T-helper 17 cell (primary cell): Measurements from ENCODE around the gene PLS1. TPM values are rescaled to one million over a fixed set of nuclear protein-coding genes. Genes with fewer than 3 reads are reported as not detected.

Experiments used
- ATAC-seq: fragments of 150-1000 bp; cut with Tn5 transposase; 2 replicates; pipeline ENCODE4 v1.10.0; 2021; ENCODE audit warnings: mild to moderate bottlenecking, moderate library complexity
- DNase-seq, 3 donors: peaks; one replicate each; pipeline versions ENCODE4 v3.0.0 to v3.0.0-alpha.2; 2020 to 2021
- H3K9me3 ChIP-seq: one replicate; pipeline ENCODE4 v1.7.0; 2013; ENCODE audit warnings: low read length, mild to moderate bottlenecking; ENCODE audit not compliant: control insufficient read depth, poor library complexity, severe bottlenecking
- H3K27ac Mint-ChIP-seq: one replicate; pipeline ENCODE4 v1.8.0; 2022; ENCODE audit warnings: mild to moderate bottlenecking, moderate library complexity, mixed read lengths
- H3K27me3 Mint-ChIP-seq: one replicate; pipeline ENCODE4 v1.8.0; 2022; ENCODE audit warnings: mixed read lengths
- H3K36me3 Mint-ChIP-seq: one replicate; pipeline ENCODE4 v1.8.0; 2022; ENCODE audit warnings: low read depth, mixed read lengths
- H3K4me1 Mint-ChIP-seq: one replicate; pipeline ENCODE4 v1.8.0; 2022; ENCODE audit warnings: mild to moderate bottlenecking, mixed read lengths
- H3K4me3 Mint-ChIP-seq: one replicate; pipeline ENCODE4 v1.8.0; 2022; ENCODE audit warnings: mild to moderate bottlenecking, moderate library complexity, mixed read lengths
- total RNA-seq, 4 donors: library from RNA in 2 of 4; stranded (reverse) in 2 of 4; gene quantifications; one replicate each; pipeline ENCODE4 v1.2.3 and lab custom pipeline; 2022 to 2026

The PLS1 gene
- total RNA-seq, 2 donors from 2014 or later = 0.44 to 1.0 TPM

DNA sequence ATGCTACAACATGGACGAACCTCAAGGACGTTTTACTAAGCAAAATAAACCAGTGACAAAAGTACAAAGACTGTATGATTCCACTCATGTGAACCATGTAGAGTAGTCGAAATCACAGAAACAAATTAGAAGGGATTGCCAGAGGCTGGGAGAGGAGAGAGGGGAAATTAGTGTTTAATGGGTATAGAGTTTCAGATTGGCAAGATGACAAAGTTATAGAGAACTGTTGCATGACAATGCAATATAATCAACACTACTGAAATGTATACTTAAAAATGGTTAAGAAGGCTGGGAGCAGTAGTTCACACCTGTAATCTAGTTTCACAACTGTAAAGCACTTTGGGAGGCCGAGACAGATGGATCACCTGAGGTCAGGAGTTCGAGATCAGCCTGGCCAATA is 36.9 kb downstream of the PLS1 start:
- DNase-seq (no peak), ATAC-seq (no peak)
- H3K4me1 Mint-ChIP-seq = peaks cover 7% of the 10 kb centered on the region
- peaks cover 9% of the 10 kb centered on the region for H3K27me3 Mint-ChIP-seq
- peaks cover 4% of the 10 kb centered on the region for H3K36me3 Mint-ChIP-seq
- no peaks in the 10 kb centered on the region for H3K9me3 ChIP-seq
- no peak overlapping the region for H3K27ac Mint-ChIP-seq
- H3K4me3 Mint-ChIP-seq = no peak overlapping the region

DNA sequence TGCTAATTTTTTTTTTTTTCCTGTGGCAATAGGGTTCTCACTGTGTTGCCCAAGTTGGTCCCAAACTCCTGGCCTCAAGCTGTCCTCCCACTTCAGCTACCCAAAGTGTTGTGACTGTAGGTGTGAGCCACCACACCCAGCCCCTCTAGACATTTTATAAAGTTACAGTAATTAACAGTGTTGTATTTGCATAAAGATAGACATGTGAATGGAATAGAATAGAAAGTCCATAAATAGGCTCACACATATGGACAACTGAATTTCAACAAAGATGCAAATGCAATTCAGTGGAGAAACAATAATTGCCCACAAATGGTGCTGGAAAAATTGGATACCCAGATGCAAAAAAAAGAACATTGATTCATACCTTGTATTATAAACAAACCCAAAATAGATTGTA is 39.9 kb downstream of the PLS1 start:
- no peak overlapping the region for H3K4me3 Mint-ChIP-seq
- H3K27ac Mint-ChIP-seq = no peak overlapping the region
- peaks cover 5% of the 10 kb centered on the region for H3K27me3 Mint-ChIP-seq
- peaks cover 4% of the 10 kb centered on the region for H3K36me3 Mint-ChIP-seq
- DNase-seq (no peak), ATAC-seq (no peak)
- H3K9me3 ChIP-seq = no peaks in the 10 kb centered on the region
- peaks cover 7% of the 10 kb centered on the region for H3K4me1 Mint-ChIP-seq

DNA sequence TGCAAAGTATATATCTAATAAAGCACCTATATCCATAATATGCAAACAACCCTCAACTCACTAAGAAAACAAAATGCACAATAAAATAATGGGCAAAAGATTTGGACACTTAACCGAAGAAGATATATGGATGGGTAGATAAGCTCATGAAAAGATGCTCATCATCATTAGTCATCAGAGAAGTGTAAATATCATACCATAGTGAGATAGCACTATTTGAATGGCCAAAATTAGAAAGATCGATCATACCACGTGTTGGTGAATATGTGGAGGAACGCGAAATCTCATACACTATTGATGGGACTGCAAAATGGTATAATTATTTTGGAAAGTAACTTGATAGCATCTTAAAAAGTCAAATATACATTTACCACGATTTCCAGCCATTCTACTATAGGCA is 40.5 kb downstream of the PLS1 start:
- peaks cover 5% of the 10 kb centered on the region for H3K27me3 Mint-ChIP-seq
- H3K36me3 Mint-ChIP-seq = peaks cover 4% of the 10 kb centered on the region
- H3K27ac Mint-ChIP-seq = no peak overlapping the region
- DNase-seq (no peak), ATAC-seq (no peak)
- peaks cover 7% of the 10 kb centered on the region for H3K4me1 Mint-ChIP-seq
- H3K4me3 Mint-ChIP-seq = no peak overlapping the region
- H3K9me3 ChIP-seq = no peaks in the 10 kb centered on the region

DNA sequence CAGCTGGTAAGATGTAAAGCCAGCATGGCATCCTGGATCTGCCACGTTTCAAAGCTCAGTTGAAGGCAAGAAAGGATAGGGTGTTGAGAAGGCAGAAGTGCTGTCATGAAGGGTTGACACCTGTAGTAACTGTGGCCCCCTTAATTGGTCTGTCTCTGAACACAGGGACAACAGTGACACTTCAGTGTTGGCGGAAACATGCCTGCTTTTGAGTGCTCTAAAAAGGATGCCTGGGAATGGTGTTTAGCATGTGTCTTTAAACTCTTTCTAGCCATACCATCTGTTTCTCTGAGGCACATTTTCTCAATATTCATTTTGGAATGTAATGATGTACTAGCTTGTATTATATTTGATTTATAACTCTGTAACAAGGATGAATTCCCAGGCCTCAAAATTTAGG is 42.1 kb downstream of the PLS1 start:
- peaks cover 4% of the 10 kb centered on the region for H3K36me3 Mint-ChIP-seq
- H3K27me3 Mint-ChIP-seq = peaks cover 12% of the 10 kb centered on the region
- H3K4me1 Mint-ChIP-seq = peaks cover 4% of the 10 kb centered on the region
- DNase-seq = no peak
- no peak overlapping the region for H3K4me3 Mint-ChIP-seq
- no peak for ATAC-seq
- H3K27ac Mint-ChIP-seq = no peak overlapping the region
- no peaks in the 10 kb centered on the region for H3K9me3 ChIP-seq

DNA sequence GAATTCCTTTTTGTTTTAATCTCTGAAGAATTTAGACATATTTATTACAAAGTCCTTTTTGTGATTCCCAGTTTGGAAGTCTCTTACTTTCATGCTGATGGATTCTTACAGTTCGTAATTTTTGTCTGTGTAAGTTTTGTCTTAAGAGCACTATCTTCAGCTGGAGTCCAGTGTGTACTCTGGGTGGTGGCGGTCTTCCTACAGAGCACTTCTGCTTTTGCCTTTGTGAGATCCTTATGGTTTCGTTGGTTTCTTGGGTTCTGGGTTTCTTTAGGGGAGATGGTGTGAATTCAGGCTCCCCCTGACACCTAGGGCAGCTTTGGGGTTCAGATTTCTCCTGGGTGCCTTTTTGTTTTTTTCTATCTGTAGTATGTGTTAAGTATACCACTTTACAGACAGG is 45.3 kb downstream of the PLS1 start:
- Mint-ChIP-seq H3K27ac (no peak overlapping the region), H3K36me3 (no peaks in the 10 kb centered on the region), H3K4me1 (peaks cover 2% of the 10 kb centered on the region), H3K27me3 (peaks cover 7% of the 10 kb centered on the region), H3K4me3 (no peak overlapping the region)
- DNase-seq (no peak), ATAC-seq (no peak)
- no peaks in the 10 kb centered on the region for H3K9me3 ChIP-seq

DNA sequence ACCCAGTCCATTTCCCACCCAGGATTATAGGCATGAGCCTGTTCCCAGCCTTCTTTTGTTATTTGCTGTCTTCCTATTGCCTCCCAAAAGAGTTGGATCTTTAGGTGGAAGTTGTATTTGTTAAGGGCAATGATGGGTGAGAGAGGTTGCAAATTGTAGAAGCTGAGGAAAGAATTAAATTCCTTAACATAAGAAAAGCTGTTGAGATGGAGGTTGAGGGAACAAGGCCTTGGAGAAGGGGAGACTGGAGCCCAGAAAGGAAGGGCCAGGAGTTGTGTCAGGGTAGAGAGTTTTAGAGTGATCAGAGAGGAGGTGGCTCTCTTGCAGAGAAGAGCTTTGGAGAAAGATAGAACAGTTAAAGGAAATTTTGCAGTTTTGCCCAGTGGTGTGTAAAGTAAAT is 46.8 kb downstream of the PLS1 start:
- Mint-ChIP-seq H3K4me3 (no peak overlapping the region), H3K4me1 (peaks cover 3% of the 10 kb centered on the region), H3K36me3 (no peaks in the 10 kb centered on the region), H3K27ac (no peak overlapping the region), H3K27me3 (peaks cover 7% of the 10 kb centered on the region)
- ATAC-seq = no peak
- DNase-seq = no peak
- H3K9me3 ChIP-seq = no peaks in the 10 kb centered on the region

DNA sequence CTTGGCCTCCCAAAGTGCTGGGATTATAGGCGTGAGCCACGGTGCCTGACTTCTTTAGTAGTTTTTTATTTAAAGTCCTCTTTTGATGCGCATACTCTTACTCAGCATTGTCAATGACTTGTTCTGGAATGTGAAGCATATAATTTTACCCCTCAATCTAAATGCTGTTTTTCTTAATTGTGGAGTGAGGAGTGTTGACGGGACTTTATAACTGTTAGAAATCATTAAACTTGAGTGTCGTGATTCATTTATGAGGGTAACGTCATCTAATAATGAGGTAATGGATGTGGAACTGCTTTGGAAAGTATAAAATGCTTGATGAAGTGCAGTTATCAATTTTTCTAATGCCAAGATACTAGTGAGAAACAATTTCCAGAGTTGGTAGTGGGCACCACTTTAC is 48.3 kb downstream of the PLS1 start:
- ATAC-seq = no peak
- Mint-ChIP-seq H3K4me3 (no peak overlapping the region), H3K27ac (peak overlapping the region; percentile 57), H3K36me3 (no peaks in the 10 kb centered on the region), H3K27me3 (peaks cover 7% of the 10 kb centered on the region), H3K4me1 (peaks cover 3% of the 10 kb centered on the region)
- DNase-seq = no peak
- H3K9me3 ChIP-seq = no peaks in the 10 kb centered on the region

DNA sequence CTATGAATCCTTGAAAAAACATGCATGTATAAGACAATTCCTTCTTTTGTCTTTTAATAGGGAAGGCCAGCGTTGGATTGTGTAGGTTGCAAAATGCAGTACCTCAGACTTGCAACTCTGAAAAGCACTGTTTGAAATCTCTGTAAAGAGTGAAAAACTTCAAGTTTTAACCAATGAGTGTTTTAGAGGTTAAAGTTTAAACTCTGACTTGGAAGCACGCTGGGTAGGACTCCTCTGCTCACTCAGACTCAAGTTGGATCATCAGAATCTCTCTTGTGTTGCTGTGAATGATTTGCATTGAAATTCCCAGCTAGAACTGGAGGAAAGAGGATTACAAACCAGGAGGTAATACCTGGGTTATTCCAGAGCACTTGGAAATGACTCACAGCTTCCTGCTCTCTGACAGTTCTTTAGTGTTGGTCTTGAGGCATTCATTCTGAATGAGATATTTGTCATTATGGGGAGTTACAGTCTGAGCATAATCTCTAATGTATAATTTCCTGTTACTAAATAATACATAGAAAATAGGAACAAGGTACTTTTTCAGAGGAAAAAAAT is 49.1 kb downstream of the PLS1 start:
- Mint-ChIP-seq H3K27me3 (peaks cover 7% of the 10 kb centered on the region), H3K27ac (no peak overlapping the region), H3K4me3 (no peak overlapping the region), H3K4me1 (peaks cover 3% of the 10 kb centered on the region), H3K36me3 (no peaks in the 10 kb centered on the region)
- no peak for ATAC-seq
- DNase-seq = no peak
- no peaks in the 10 kb centered on the region for H3K9me3 ChIP-seq

DNA sequence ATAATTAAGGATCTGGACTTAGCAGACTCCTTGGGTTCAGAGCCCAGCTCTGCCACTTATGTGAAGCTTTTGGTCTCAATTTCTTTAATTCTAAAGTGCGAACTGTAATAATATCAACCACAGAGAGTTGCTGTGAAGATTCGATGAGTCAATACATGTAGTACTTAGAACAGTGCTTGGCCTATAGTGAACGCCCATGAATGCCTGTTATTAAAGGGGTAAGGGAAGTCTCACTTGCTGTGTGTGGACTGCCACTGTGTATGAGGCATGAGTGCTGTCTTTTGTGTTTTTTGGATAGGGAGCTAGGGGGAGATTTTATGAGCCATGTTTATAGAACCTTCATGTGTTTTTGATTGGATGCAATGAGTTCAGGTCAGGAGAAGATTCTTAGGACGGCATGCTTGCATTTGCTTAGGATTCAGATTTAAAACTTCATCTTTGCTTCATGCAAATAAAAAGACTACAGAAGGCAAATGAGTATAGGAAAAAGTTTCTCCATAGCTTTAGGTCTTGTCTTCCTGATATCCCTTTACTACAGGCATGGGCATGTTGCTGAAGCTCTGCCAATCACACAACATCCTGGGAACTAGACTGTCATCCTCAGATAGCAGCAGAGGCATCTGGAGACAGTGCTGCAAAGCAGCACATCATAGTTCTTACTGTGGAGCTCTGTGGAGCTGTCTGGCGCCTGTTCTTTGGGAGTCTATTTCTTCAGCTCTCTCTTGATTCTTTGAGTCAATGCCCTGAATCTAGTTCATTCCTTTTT is 50.0 kb downstream of the PLS1 start:
- no peak overlapping the region for H3K4me3 Mint-ChIP-seq
- ATAC-seq (no peak), DNase-seq (no peak)
- no peak overlapping the region for H3K27ac Mint-ChIP-seq
- H3K4me1 Mint-ChIP-seq = peaks cover 3% of the 10 kb centered on the region
- H3K36me3 Mint-ChIP-seq = no peaks in the 10 kb centered on the region
- H3K27me3 Mint-ChIP-seq = peaks cover 7% of the 10 kb centered on the region
- H3K9me3 ChIP-seq = no peaks in the 10 kb centered on the region

DNA sequence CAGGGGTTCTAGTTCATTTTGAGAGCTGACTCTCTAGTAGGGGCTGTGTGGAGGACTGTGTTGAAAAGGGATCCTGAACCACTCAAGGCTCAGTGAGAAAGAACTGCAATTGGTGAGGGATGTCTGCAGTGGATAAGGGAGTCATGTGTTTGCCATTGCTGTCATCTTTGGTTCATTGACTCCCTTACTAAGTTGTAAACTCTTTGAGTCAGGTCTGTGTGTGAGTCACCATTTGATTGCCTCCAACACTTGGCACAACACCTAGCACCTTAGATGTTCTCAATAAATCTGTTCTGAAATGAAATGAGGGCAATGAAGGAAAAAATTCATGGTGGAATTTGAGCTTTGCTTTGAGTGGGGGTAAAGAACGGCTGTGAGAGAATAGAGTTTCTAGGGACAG is 51.7 kb downstream of the PLS1 start:
- no peaks in the 10 kb centered on the region for H3K36me3 Mint-ChIP-seq
- H3K27me3 Mint-ChIP-seq = peaks cover 5% of the 10 kb centered on the region
- H3K4me1 Mint-ChIP-seq = peaks cover 3% of the 10 kb centered on the region
- no peaks in the 10 kb centered on the region for H3K9me3 ChIP-seq
- no peak for DNase-seq
- H3K4me3 Mint-ChIP-seq = no peak overlapping the region
- ATAC-seq = no peak
- H3K27ac Mint-ChIP-seq = no peak overlapping the region

DNA sequence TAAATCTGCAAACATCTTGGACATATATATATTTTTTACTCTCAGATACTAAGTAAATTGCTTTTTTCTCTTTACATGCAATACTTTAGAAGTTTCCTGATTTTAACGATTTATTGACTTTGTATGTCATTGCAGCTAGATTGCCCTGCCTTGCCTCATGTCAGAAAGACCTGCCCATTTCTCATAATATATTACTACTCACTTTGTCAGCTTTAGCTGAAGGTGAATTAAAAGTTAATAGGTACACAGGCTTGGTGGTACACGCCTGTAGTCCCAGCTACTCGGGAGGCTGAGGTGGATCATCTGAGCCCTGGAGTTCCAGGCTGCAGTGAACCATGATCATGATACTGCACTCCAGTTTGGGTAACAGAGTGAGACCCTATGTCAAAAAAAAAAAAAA is 52.8 kb downstream of the PLS1 start:
- H3K4me3 Mint-ChIP-seq = no peak overlapping the region
- no peak for DNase-seq
- ATAC-seq = no peak
- H3K4me1 Mint-ChIP-seq = peaks cover 3% of the 10 kb centered on the region
- H3K27me3 Mint-ChIP-seq = no peaks in the 10 kb centered on the region
- H3K36me3 Mint-ChIP-seq = peaks cover 2% of the 10 kb centered on the region
- no peak overlapping the region for H3K27ac Mint-ChIP-seq
- H3K9me3 ChIP-seq = no peaks in the 10 kb centered on the region

DNA sequence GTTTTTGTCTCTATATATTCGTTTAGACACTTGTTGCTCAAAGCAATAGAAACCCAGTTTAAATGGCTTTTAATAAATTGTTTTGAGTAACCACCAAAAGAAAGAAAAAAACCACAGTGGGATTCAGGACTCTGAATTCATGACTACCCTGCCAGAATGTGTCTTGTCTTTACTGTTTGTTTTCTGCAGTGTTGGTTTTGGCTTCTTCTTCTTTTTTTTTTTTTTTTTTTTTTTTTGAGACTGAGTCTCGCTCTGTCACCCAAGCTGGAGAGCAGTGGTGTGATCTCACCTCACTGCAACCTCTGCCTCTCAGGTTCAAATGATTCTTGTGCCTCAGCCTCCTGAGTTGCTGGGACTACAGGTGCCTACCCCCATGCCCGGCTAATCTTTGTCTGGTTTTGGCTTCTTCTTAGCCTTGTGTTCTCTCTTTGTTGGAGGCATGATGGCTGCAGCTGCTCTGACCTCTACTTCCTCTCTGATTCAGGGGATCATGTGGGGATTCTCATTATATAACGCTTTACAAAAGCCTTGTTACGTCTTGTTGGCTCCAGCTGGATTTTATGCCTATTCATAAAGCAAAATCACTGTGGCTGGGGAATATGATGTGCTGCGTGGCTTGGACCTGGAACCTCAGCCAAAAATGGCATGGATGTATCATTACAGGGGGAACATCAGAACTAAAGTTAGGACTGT is 54.0 kb downstream of the PLS1 start:
- no peaks in the 10 kb centered on the region for H3K9me3 ChIP-seq
- Mint-ChIP-seq H3K36me3 (peaks cover 4% of the 10 kb centered on the region), H3K27me3 (no peaks in the 10 kb centered on the region), H3K4me3 (no peak overlapping the region), H3K27ac (no peak overlapping the region), H3K4me1 (peaks cover 3% of the 10 kb centered on the region)
- DNase-seq = no peak
- ATAC-seq = no peak

DNA sequence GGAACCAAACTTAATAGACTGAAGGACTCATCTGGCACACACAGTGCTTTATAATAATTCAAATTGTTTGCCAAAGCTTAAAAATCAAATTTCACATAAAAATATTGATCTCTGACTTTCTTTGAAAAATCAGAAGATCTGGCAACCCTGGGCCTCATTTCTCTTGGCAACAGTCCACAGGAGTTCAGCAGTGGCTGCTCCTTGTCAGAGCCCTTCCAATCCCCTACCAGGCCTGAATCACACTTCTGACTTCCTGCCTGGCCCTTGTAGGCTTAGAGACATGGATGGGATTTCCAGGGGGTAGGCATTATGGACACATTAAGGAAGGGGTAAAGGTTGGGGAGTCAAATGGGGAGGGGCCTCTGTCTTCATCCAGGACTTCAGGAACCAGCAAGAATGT is 55.5 kb downstream of the PLS1 start:
- ATAC-seq (no peak), DNase-seq (no peak)
- no peaks in the 10 kb centered on the region for H3K27me3 Mint-ChIP-seq
- no peak overlapping the region for H3K27ac Mint-ChIP-seq
- H3K36me3 Mint-ChIP-seq = peaks cover 4% of the 10 kb centered on the region
- H3K4me1 Mint-ChIP-seq = peaks cover 2% of the 10 kb centered on the region
- no peaks in the 10 kb centered on the region for H3K9me3 ChIP-seq
- no peak overlapping the region for H3K4me3 Mint-ChIP-seq
